Iris pigment epithelial cell (primary cell): ENCODE results near the gene HMGB1.
"Not testable (repeated sequence)": the region's sequence is repeated elsewhere in the genome, so short reads cannot be mapped to it uniquely, and the experiment has no call there.

ENCODE experiments used
- DNase-seq: peaks from one replicate; pipeline ENCODE4 v3.0.0-alpha.2; 2011; ENCODE audit warnings: low read depth

The HMGB1 gene

DNA sequence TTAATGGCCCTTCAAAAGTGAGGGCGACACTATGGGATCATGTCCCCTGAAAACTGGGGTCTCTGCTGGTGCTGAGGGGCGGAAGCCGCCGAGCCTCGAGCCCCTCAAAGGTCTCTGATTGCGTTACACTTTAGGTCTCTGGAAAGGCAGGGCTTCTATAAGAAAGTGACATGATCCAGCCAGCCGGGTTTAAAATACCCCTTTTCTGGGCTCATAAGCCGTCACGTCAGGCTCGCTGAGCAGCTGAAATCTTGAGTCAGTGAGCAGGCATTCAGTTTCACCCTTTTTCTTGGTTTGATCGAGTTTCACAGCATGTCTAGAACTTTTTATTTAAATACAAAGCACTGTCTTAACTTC lies 600 bp upstream of the HMGB1 start:
- peak; percentile 65 for DNase-seq

DNA sequence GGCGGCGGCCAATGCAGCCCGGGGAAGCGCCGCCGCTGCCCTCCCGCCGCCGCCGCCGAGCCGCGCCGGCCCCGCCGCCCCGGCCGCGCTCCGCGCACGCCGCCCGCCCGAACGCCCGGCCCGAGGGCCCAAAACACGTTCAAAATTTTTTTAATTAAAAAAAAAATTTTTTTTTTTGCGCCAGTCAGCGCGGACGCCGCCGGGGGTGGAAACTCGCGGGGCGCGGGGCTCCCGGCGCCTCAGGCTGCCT lies 468 bp downstream of the HMGB1 start:
- DNase-seq = no peak

DNA sequence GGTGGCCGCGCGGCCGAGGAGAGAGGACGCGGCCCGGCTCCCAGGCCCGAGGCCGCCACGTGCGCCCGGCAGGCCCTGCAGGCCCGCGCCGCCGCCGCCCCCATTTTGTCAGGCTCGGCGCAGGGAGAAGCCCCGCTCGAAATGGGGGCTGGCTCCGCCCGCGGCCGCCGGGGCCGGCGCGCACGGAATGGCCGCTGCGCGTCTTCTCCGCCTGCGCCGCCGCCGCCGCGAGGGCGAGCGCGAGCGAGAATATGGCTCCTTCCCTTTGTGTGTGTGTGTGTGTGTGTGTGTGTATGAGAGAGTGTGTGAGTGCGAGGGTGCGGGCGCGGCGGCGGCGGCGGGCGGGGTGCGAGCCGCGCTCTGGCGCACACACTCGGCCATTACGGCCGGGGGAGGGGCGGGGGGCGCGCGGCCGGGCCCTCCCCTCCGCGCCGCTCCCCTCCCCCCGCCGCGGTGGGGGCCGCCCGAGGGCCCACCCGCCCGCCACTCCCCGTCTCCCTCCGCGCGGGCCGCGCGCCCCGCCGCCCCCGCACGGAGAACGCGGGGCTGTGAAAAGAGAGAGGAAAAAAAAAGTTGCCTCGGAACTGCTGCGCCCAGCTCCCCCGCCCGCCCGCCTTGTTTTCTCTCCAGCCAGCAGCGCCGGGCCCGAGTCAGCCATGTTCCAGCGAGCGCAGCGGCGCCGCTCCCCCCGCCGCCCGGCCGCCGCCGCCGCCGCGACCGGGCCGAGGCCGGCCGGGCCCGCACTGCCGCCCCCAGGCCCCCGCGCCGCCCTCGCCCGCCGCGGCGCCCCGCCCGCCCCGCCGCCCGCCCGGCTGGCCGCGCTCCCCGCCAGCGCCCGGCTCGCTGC lies 1.0 kb downstream of the HMGB1 start:
- DNase-seq = peak; percentile 79

DNA sequence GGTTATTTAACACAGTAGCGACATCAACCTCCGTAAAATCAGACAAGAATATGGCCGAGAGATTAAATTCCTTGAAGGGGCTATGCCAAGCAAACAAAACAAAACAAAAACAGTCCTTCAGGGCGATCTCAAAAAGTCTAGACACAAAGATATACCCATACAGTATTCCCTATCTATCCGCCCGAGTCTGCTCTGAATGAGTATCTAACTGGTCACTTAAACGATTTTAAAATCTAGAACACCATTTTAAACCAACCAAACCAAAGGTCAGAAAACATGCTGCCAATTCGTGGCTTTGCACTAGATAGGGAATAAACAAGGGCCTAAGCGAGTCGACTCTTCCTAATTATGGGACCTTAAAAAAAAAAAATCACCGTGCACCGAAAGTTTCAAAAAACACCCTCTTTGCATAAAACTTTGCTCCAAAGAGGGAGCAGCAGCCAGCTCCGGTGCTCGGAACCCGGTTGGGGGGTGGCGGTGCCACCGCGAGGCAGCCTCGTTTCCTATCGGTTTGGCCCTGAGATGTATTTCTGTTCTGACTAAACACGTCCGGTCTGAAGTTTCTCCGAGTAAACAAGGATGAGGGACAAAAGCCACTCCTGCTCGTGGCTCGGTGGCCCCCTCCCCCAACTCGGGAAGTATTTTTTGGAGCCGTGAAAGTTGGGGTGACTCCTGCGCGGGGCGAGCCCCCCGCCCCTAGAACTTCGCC lies 1.8 kb downstream of the HMGB1 start:
- peak; percentile 71 for DNase-seq

DNA sequence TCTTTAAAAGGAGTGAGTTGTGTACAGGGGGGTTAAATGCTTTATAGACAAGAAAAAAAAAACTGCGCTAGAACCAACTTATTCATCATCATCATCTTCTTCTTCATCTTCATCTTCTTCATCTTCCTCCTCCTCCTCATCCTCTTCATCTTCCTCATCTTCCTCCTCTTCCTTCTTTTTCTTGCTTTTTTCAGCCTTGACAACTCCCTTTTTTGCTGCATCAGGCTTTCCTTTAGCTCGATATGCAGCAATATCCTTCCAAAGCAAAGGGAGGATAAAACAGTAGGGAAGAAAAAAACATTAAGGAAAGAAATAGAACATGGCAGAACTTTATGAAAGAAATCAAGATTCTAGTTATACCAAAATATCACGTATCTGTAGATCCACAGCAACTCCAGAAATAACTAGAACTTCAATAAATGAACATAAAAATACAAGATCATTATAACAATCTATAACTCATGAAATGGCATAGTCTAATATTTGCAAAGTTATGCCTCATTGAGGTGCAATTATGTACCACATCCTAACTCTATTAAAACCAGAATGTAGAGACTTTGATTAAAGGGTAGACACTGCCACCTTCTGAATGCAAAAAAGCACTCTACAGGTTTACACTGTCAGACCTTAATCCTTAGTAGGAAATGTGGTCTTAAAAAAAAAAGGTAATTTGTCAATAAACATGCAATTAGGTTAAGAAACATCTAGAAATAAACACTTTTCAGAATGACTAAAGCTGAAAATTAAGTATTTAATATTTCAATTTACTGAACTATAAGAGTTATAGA lies 4.3 kb downstream of the HMGB1 start:
- peak; percentile 31 for DNase-seq

DNA sequence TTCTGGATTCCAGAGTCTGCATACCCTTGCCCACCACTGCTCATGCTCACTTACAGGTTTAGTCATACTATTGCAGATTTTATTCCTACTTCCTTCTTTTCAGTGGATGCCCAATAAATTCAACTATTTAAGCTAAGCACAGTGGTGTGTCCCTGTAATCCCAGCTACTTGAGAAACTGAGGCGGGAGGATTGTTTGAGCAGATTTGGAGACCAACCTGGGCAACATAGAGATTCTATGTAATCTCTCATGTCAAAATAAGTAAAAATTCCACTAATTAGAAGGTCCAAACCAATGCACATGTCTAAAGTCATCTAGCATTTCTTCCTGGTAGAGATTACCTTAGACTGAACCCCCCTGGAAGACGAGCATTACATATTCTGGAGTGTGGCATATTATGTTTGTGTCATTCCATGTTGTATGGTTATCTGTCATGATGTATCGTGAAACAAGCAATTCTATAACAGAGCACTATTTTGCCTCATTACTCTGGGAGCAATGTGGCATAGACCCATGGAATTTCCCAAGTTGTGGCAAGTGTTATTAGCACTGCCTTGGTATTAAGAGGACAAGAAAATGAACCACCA lies 8.3 kb downstream of the HMGB1 start:
- no peak for DNase-seq

DNA sequence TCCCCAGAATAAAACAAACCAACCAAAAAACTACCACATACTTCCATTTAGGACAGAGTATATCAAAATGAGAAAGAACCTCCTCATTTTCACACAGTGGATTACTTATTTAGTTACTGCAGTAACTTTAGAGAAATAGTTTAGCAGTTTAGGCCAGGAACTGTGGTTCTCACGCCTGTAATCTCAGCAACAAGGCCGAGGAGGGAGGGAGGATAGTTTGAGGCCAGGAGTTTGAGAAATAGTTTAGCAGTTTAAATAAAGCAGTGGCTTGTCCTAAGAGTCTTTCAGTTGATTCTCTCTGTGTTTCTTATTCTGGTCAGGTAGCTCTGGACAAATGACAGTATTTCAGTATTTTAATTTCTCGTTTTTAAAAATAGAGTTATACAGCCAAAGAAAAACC lies 9.4 kb downstream of the HMGB1 start:
- no peak for DNase-seq

DNA sequence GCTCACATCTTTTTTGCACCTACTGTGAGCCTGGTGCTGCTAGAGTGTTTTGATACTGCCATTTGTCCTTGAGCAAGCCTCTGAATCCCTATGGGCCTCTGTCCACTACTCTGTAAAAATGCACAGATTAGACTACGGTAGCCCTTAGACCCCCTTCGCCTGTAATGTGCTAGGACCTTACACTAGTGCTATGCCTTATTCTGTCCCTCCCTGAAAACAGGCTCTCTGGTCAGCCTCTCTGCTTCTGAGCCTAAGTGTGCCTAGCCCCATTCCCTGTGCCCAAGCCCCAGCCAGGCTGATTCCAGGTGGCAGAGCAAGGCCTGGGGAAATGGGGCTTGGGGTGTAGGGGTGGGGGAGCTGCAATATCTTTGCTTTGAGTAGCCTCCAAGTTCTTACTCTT lies 10.7 kb downstream of the HMGB1 start:
- no peak for DNase-seq

DNA sequence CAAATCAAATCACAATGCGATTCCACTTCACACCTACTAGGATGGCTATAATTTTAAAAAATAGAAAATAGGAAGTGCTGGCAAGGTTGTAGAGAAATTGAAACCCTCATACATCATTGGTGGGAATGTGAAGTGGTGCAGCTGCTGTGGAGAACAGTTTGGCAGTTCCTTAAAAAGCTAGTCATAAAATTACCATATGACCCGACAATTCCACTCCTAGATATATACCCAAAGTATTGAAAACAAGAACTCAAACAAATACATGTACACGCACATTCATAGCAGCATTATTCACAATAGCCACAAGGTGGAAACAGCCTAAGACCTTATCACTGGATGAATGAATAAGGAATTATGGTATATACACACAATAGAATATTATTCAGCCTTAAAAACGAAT lies 12.0 kb downstream of the HMGB1 start:
- peak; percentile 43 for DNase-seq

DNA sequence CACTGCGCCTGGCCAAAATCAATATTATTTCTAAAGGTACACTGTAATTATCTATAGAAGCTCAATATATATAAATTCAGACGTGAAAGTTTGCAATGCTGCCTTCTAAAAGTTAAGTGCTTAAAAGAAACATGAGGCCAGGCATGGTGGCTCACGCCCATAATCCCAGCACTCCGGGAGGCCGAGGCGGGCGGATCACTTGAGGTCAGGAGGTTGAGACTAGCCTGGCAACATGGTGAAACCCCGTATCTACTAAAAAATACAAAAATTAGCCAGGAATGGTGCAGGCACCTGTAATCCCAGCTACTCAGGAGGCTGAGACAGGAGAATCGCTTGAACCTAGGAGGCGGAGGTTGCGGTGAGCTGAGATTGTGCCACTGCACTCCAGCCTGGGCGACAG lies 14.3 kb downstream of the HMGB1 start:
- DNase-seq = not testable (repeated sequence)

DNA sequence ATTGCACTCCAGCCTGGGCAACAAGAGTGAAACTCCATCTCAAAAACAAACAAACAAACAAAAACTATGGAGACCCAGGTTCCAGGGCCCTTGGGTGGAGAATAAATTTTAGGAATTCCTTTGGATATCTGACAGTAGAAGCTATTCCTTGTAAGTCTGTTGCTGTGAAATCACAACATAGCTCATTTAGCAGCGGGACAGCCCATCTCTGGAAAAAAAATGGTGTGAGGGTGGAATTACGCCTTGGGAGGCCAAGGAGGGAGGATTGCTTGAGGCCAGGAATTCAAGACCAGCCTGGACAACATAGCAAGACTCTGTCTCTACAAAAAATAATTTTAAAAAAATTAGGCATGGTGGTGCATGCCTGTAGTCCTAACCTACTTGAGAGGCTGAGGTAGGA lies 15.7 kb downstream of the HMGB1 start:
- no peak for DNase-seq

DNA sequence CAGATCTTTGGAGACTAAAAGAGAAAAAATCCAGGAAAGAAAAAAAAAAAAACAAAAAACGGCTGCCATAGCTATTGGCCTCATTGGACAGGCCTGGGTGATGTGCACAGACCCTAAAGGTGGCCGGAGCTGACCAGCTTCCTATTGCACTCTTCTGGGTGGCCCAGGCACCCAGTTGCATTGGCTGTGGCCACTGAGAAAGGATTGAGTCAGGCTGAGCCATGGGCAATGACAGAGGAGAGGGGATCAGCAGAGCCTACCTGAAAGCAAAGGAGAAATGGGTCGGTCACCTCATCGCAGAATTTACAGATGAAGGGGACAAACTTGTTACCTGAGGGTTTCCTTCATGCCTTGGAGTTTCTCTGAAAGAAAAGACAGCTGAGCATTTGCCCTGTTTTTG lies 17.3 kb downstream of the HMGB1 start:
- DNase-seq = no peak

DNA sequence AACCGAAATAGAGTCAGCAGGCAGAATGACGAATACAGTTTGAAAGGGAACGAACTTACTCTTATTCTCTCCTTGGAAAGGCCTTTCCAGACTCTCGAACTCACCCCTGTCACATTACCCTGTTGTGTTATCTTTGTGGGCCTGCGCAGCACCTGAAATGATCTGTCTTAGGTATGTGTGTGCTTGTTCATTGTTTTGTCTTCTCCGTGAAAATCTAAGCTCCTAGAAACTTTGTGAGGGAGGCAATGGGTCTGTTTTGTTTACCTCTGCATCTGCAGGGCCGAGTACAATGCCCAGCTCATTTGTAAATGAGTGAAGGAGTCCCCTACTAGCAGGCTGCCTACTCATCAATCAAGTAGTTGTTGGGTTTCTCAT lies 19.6 kb downstream of the HMGB1 start:
- DNase-seq = no peak

DNA sequence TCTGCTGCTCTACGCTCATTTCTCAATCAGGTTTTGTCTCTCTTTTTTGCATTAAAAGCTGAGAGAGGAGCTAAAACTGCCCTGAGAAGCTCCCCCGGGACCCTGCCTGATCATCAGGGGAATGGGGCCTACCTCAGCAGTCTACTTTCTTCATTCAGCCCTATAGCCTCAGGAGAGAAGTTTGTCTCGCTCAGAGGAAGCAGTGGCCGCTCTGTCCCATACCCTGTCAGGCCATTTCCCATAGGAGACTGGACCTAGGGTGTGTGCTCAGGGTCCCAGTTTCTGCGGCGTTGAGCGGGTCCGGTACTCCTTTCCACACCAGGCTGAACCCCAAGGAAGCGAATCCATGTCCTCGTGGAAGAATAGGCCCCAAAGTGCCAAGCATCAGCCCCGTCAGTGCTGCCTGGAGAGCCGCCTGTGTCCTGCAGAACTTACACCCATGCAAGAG lies 21.8 kb downstream of the HMGB1 start:
- DNase-seq = no peak

DNA sequence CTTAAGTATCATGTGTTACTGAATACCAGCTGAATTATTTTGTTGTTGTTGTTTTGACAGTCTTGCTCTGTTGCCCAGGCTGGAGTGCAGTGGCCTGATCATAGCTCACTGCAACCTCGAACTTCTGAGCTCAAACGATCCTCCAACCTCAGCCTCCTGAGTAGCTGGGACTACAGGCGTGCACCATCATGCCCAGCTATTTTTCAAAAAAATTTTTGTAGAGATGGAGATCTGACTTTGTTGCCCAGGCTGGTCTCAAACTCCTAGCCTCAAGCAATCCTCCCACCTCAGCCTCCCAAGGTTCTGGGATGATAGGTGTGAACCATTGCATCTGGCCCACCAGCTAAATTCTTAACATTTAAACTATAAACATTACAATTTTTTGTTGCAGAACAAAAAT lies 22.2 kb downstream of the HMGB1 start:
- DNase-seq = not testable (repeated sequence)

DNA sequence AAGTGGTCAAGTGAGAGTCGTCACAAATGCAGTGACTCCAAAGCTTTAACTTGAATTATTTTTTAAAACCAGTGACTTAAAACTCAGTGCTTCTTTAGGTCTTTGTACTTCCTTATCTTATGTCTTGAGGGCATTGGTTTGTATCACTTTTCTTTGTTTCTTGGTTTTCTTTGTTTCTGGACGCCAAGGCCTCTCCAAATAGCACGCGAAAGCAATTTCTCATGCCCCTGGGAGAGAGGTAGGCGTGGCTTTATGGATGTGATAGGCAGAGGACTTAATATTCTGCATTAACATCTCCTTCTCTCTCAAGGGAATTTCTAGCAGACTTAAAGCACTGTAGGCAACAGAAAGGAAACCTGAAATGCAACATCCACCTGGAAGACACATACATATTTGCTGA lies 22.8 kb downstream of the HMGB1 start:
- no peak for DNase-seq

DNA sequence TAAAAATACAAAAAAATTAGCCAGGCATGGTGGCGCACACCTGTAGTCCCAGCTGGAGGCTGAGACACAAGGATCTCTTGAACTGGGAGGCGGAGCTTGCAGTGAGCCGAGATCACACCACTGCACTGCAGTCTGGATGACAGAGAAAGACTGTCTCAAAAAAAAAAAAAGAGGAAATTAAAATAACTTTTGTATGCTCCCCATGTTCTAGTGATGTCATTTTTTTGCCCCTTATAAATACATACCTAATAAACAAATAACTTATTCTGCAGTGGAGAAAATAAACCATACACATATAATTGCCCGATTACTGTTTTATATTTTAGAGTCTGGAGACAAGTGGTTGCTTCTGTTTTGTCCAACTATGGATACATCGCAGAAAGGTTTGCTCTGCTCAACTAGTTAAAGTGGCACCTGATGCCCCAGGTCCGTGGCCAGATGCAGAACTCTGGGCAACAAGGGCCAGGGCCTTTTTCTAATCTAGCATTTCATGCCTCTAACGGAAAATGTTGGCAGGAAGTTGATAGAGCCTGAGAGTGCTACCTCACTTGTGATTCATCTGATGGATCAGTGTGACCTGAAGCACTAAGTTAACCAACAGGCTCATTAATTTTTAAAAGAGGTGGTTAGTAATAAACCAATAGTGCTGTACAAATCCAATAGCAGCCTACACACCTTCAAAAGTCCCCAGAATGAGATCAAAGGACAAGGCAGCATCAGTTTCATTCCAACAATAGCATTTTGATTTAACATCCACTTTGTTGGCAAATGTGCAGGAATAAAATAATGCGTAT lies 24.6 kb downstream of the HMGB1 start:
- no peak for DNase-seq

DNA sequence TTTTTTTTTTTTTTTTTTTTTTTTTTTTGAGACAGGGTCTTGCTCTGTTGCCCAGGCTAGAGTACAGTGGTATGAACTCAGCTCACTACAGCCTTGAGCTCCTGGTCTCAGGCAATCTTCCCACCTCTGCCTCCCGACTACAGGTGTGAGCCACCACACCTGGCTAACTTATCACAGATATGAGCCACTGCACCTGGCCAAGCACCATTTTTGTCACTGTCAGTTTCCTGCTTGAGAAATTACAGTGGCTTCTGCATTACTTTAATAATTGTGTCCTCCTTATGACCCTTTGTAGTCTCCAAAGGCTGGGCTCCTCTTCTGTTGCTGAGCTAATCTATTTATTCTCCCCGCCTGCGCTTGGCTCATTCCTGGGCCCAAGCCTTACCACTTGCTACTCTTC lies 27.4 kb downstream of the HMGB1 start:
- DNase-seq = no peak

DNA sequence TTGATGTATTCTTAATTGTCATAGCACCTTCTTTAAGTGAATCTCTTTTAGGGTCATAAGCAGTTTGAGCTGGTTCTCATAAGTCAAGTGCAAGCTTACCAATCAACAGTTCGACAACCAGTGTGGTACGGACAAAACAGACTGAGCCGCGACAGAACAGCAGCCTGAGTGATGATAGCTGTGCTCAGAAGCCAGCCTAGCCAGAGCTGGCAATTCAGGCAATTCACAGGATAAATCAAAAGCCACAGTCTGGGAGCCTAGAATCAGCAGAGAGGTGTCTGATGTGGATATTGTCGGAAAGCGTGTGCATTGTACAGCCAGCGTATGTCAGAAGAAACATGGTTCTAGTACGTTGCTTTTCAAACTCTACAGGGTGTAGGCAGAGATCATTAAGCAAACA lies 28.6 kb downstream of the HMGB1 start:
- DNase-seq = no peak

DNA sequence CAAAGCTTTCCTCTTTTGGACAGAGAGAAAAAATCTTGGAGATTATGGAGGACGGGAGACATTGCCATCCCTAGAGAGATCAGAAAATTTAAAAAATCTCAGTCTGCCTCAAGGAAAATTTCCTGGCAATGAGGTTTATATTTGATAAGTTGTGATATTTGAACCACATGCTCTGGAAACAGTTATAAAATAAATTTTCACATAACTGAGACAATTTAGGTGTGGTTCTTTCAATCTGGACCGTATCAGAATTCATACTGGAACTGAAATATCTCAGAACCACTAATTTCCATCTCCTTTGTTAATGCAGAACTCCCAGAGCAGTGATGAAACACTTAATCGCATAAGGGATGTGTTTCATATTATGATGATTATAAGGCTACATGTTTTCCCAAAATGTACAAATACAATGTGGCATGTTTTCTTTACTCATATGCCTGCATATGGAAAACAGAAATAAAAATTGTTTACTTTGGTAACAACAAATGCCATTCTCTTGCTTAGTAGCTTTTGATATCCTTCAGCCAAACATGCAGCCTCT lies 29.8 kb downstream of the HMGB1 start:
- DNase-seq = no peak

DNA sequence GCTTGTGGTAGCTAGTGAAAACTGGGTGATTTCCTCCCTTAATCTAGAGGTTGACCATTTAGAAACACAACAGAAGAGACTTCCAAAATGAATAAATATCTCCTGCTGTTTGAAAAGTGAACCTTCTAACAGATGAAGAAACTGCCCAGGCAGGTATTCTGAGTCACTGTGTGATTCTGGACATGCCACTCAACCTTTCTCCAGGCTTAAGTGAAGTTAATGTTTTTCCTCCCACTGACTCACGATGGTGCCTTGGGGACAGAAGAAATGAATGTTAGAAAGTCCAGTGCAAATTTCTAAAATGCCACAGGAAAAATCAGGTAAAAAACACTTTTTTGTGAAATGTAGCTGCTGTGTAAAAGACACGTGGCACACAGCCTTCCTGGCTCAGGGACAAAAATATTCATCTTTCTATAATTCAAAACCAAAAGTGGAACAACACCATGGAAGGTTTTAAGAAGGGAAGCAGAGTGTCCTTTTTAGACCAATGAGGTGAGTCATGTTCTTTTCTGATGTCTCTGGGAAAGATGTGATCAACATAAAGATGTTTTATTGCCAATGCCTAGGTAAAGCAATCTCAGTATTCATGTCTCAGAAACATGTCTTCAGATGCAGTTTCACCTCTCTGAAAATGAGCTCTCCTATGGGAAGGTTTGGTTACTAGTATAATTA lies 34.3 kb downstream of the HMGB1 start:
- peak; percentile 29 for DNase-seq
